SK-N-SH (cell line): ENCODE data around the gene OXT.

Source experiments
- ELF1 ChIP-seq: IDR thresholded peaks from 2 replicates; pipeline ENCODE4 v1.4.0; 2012
- FOXM1 ChIP-seq: IDR thresholded peaks from 2 replicates; pipeline ENCODE4 v1.4.0; 2012; ENCODE audit warnings: low read depth, mild to moderate bottlenecking
- NFIC ChIP-seq: IDR thresholded peaks from 2 replicates; pipeline ENCODE4 v1.4.0; 2012; ENCODE audit warnings: borderline replicate concordance
- NRF1 ChIP-seq: IDR thresholded peaks from 2 replicates; pipeline ENCODE4 v1.6.1; 2012; ENCODE audit warnings: low read depth, mild to moderate bottlenecking, low read length
- POLR2AphosphoS5 ChIP-seq: IDR thresholded peaks from 2 replicates; pipeline ENCODE4 v1.6.1; 2012; ENCODE audit warnings: low read depth, low read length
- RAD21 ChIP-seq: IDR thresholded peaks from 2 replicates; pipeline ENCODE4 v1.6.1; 2012; ENCODE audit warnings: mild to moderate bottlenecking, low read length
- SIN3A ChIP-seq: IDR thresholded peaks from 2 replicates; pipeline ENCODE4 v1.6.1; 2012; ENCODE audit warnings: low read depth, mild to moderate bottlenecking, low read length, moderate library complexity, borderline replicate concordance
- TAF1 ChIP-seq: IDR thresholded peaks from 2 replicates; pipeline ENCODE4 v1.6.1; 2012; ENCODE audit warnings: low read depth, mild to moderate bottlenecking, low read length, moderate library complexity, borderline replicate concordance
- TCF12 ChIP-seq: IDR thresholded peaks from 2 replicates; pipeline ENCODE4 v1.4.0; 2012
- YY1 ChIP-seq: IDR thresholded peaks from 2 replicates; pipeline ENCODE4 v1.4.0; 2012; ENCODE audit warnings: low read depth, mild to moderate bottlenecking
- TF ChIP-seq, protein P1 (sequence below): IDR thresholded peaks from 2 replicates; pipeline ENCODE4 v1.4.0; 2012; ENCODE audit warnings: low read depth
- TF ChIP-seq, protein P2 (sequence below): fragments of 200-600 bp; sonication (generic); IDR thresholded peaks from 2 replicates; pipeline ENCODE4 v1.6.1; 2017; ENCODE audit warnings: antibody characterized with exemption, mild to moderate bottlenecking, moderate library complexity
- TF ChIP-seq, protein P3 (sequence below): IDR thresholded peaks from 2 replicates; pipeline ENCODE4 v1.6.1; 2012; ENCODE audit warnings: mild to moderate bottlenecking, low read depth, low read length, moderate library complexity

DNA sequence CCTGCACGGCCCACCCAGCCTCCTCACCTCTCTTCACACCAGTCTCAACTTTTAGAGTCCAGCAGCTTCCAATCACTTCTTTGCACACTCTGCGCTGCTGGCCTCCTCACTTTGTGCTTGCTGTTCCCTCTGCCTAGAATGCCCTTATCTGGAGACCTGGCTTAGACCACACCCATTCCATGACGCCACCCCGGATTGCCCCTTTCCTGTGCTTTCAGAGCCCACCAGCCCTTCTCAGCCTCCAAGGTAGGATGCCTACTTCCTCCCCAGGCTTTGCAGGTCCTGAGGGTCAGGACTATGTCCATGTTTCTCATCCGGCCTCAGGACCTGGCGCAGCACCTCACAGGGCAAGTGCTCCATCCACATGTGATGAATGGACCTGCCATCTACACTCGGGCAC is 40.1 kb downstream of the OXT start:
- TF ChIP-seq, protein P1, sequence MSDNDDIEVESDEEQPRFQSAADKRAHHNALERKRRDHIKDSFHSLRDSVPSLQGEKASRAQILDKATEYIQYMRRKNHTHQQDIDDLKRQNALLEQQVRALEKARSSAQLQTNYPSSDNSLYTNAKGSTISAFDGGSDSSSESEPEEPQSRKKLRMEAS: no peak
- TF ChIP-seq, protein P2, sequence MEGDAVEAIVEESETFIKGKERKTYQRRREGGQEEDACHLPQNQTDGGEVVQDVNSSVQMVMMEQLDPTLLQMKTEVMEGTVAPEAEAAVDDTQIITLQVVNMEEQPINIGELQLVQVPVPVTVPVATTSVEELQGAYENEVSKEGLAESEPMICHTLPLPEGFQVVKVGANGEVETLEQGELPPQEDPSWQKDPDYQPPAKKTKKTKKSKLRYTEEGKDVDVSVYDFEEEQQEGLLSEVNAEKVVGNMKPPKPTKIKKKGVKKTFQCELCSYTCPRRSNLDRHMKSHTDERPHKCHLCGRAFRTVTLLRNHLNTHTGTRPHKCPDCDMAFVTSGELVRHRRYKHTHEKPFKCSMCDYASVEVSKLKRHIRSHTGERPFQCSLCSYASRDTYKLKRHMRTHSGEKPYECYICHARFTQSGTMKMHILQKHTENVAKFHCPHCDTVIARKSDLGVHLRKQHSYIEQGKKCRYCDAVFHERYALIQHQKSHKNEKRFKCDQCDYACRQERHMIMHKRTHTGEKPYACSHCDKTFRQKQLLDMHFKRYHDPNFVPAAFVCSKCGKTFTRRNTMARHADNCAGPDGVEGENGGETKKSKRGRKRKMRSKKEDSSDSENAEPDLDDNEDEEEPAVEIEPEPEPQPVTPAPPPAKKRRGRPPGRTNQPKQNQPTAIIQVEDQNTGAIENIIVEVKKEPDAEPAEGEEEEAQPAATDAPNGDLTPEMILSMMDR: no peak
- TF ChIP-seq SIN3A (no peak), FOXM1 (no peak), TAF1 (no peak), NFIC (no peak), TCF12 (no peak), NRF1 (no peak), RAD21 (no peak), YY1 (no peak), ELF1 (no peak), POLR2AphosphoS5 (no peak)
- TF ChIP-seq, protein P3, sequence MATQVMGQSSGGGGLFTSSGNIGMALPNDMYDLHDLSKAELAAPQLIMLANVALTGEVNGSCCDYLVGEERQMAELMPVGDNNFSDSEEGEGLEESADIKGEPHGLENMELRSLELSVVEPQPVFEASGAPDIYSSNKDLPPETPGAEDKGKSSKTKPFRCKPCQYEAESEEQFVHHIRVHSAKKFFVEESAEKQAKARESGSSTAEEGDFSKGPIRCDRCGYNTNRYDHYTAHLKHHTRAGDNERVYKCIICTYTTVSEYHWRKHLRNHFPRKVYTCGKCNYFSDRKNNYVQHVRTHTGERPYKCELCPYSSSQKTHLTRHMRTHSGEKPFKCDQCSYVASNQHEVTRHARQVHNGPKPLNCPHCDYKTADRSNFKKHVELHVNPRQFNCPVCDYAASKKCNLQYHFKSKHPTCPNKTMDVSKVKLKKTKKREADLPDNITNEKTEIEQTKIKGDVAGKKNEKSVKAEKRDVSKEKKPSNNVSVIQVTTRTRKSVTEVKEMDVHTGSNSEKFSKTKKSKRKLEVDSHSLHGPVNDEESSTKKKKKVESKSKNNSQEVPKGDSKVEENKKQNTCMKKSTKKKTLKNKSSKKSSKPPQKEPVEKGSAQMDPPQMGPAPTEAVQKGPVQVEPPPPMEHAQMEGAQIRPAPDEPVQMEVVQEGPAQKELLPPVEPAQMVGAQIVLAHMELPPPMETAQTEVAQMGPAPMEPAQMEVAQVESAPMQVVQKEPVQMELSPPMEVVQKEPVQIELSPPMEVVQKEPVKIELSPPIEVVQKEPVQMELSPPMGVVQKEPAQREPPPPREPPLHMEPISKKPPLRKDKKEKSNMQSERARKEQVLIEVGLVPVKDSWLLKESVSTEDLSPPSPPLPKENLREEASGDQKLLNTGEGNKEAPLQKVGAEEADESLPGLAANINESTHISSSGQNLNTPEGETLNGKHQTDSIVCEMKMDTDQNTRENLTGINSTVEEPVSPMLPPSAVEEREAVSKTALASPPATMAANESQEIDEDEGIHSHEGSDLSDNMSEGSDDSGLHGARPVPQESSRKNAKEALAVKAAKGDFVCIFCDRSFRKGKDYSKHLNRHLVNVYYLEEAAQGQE: no peak
